Activated CD4-positive, alpha-beta T cell treated with anti-CD3 and anti-CD28 coated beads, Interleukin-2, amount 50 U/mL, for 24 hours (primary cell): Measurements from ENCODE around the gene MIS18A.
"Not testable (repeated sequence)": the region's sequence is repeated elsewhere in the genome, so short reads cannot be mapped to it uniquely, and the experiment has no call there.

Experiments
- DNase-seq, 2 donors: peaks; one replicate each; pipeline ENCODE4 v3.0.0-alpha.2; 2020; ENCODE audit warnings: low read depth in 1 of 2, low spot score in 1 of 2

The MIS18A gene

DNA sequence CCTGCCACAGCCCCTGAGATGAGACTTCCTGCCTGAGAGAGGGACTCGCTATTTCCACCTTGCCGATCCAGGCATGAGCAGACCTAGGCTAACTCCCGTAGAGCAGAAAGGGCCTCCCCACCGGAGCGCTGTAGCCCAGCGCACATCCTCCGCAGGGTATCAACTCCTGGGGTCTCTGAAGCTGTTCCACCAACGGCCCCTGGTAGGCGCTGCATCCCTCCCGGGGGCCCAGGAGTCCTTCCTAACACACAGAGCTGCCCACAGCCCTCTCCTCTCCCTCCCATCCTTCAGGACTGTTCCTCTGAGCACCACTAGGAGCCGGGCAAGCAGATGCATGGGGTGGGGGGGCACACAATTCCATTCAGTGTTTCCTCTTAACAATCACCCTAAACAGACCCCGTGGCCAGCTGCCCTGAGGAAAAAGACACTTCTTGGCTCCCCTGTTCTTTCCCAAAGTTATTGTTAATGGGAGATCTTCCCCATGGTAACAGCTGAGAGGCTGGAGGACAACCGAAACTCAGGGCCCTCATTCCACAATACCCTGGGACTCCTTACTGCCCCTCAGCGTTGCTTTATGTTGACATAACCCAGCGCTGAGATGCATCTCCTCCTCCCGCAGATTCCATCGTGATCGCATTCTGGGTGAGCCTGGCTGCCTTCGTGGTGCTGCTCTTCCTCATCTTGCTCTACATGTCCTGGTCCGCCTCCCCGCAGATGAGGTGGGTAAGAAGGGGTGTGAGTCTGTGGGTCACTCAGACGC, 27.4 kb upstream of the MIS18A start:
- DNase-seq, result no peak

DNA sequence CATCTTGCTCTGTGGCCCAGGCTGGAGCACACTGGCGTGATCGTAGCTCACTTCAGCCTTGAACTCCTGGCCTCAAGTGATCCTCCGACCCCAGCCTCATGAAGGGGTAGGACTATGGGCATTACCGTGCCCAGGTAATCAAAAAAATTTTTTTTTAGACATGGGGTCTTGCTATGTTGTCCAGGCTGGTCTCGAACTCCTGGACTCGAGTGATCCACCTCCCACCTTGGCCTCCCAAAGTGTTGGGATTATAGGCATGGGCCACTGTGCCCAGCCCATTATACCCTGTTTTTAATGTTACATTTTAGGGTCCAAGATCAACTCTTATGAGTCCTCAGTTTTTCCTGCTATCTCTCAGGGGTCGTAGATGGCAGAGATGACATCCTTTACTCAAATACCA, 26.1 kb upstream of the MIS18A start:
- DNase-seq, result no peak

GRCh38 chr21:32303385-32303784, 24.5 kb upstream of the MIS18A start:
- no peak for DNase-seq

DNA sequence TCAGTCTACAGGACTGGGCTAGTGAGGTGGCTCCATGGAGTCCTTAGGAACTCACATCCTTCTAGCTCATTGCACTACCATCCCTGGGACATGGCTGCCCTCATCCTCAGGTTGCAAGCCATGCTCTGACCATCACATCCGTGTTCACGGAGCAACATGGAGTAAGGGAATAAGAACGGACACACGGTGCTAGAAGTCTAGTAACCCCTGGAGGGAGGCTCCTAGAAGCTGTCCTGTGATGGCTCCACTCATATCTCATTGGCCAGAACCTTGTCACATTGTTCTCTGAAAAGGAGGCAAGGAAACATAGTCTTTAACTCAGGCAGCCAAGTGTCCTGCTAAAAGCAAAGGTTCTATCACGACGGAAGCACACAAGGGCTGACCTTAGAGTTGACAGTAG, 23.7 kb upstream of the MIS18A start:
- DNase-seq, result no peak

DNA sequence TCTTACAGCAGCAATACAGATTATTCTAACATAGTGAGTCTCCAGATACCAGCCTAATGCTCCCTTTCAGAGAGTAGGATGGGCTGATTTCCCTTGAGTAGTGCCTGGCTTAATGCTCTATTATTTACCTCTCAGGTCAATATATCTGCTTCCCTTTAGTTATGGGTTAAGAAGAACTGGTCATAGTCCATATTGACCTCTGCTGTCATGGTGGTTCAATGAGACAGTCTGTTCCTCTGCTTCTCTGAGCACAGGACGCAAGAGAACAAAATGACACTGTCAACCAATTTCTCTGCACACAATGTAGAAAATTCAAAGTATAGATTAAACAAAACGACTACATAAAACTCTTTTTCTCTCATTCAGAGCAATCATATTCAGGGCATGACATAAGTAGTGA, 22.7 kb upstream of the MIS18A start:
- no peak for DNase-seq

- no peak for DNase-seq
Observed at GRCh38 chr21:32300117-32300681, 21.4 kb upstream of the MIS18A start.

- no peak for DNase-seq
Observed at GRCh38 chr21:32299695-32300094, 20.8 kb upstream of the MIS18A start.

DNA sequence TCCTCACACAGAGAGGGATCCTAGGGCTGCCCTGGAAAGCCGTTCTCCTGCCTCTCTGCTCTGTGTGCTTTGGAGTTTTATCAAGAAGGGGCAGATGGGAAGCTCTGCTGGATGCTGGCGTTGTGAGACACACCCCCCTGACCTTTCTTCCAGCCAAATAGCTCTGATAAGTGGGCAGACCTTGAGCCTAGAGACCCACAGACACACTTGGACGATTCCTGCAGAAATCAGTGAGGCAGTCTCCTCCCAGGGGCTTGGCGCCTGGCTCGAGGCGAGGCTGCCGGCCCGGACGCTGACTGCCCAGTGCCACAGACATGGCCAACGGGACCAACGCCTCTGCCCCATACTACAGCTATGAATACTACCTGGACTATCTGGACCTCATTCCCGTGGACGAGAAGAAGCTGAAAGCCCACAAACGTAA, 19.8 kb upstream of the MIS18A start, which contains the start of gene MRAP:
Gene MRAP (plus strand): TSS at position 198 of the 424 bp plus-strand sequence. CDS start 117 bp downstream, at position 315.
- no peak for DNase-seq

DNA sequence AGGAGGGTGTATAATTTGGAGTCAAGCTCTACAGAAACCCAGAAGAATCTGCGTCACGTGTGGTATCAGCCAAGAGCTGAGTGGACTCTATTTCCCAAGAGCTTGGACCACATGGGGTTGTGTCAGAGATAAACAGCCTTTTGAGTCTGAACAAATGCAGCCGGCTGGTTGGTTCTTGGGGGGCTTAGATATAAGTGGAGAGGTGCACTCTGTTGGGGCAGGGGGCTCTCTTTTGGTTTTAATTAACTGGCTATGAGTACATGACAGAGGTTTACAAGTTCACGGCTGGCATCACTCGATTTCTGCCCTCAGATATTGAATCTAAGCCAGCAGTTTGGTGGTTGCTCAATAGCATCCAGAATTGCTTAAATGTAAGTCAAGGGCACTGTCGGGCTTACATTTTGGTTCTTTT, 19.3 kb upstream of the MIS18A start:
- DNase-seq, result no peak

- DNase-seq, result no peak
Observed at GRCh38 chr21:32297449-32297848, 18.6 kb upstream of the MIS18A start.

DNA sequence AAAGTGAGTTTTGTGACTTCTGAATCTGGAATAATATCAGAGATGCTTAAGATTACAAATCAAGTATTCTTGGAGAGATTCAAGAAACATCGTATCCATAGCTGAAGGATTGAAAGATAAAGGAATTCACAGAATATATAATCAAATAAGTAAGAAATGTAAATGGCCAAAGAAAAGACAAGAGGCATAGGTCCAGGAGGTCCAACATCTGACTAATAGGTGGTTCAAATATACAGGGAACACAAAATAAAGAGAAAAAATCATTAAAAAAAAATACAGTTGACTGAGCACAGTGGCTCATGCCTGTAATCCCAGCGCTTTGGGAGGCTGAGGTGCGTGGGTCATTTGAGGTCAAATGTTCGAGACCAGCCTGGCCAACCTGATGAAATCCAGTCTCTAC, 6.6 kb upstream of the MIS18A start:
- no peak for DNase-seq

GRCh38 chr21:32282992-32283391, 4.1 kb upstream of the MIS18A start:
- DNase-seq, result no peak

GRCh38 chr21:32281531-32281930, 2.7 kb upstream of the MIS18A start:
- DNase-seq, result no peak

DNA sequence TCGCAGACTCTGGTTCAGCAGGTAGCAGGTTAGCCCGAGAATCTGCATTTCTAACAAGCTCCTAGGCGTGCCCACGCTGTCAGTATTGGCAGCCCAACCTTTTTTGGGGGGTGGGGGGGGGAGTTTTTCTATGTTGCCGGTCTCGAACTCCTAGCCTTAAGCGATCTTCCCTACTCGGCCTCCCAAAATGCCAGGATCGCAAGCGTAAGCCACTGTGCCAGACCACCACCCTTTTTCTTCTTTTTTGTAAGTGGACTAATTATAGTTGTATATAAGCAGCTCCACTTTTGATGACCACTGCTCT, 480 bp upstream of the MIS18A start:
- DNase-seq, result no peak

DNA sequence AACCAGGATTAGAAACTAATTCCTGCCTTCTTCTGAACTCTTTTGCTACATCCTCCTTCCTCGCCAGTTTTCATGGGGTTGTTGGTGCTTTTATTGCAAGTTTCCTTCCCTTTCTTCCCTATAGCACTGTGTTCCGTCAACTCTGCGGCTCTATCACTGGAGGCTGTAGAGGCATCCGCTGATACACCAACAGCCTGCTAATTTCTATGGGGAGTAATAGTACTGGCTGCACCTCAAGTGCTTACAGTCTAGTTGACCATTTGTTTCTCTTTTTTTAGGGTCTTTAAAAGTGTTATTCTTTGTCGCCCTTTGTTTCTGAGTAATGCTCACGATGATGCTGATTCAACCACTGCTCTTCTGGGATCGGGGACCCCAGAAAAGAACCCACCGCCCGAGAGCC, 746 bp downstream of the MIS18A start:
- no peak for DNase-seq

- DNase-seq, result no peak
Observed at GRCh38 chr21:32276671-32277070, 2.2 kb downstream of the MIS18A start.

- DNase-seq, result no peak
Observed at GRCh38 chr21:32270748-32271147, 8.1 kb downstream of the MIS18A start.

DNA sequence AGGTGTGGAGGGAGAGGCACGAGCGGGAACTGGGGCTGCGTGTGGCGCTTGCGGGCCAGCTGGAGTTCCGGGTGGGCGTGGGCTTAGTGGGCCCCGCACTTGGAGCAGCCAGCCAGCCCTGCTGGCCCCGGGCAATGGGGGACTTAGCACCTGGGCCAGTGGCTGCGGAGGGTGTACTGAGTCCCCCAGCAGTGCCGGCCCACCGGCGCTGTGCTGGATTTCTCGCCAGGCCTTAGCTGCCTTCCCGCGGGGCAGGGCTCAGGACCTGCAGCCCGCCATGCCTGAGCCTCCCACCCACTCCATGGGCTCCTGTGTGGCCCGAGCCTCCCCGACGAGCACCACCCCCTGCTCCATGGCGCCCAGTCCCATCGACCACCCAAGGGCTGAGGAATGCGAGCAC, 13.5 kb downstream of the MIS18A start:
- not testable (repeated sequence) for DNase-seq

- no peak for DNase-seq
Observed at GRCh38 chr21:32261929-32262328, 16.9 kb downstream of the MIS18A start.

DNA sequence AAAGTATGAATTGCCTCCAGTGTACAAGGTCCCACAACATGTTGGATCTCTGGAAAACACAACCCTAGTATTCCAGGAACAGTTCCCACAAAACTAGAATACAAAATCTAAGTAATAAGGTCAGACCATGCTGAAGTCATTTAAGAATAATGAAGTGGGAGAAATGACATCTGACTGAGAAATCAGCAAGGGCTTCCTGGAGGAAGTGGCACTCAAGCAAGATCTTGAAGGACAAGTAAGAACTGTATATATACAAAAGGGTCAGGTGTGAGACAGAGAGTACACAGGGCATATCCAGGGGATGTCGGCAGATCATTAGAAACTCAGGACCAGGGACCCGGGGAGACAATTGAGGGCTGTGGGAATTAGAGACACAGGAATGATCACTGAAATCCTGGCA, 18.7 kb downstream of the MIS18A start:
- DNase-seq, result no peak

DNA sequence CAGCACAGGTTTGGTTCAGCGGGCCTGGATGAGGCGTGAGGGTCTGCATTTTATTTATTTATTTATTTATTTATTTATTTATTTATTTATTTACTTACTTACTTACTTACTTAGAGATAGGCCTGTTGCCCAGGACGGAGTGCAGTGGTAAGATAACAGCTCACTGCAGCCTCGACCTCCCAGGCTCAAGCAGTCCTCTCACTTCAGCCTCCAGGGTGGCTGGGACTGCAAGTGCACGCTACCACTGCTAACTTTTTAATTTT, 20.1 kb downstream of the MIS18A start:
- not testable (repeated sequence) for DNase-seq

DNA sequence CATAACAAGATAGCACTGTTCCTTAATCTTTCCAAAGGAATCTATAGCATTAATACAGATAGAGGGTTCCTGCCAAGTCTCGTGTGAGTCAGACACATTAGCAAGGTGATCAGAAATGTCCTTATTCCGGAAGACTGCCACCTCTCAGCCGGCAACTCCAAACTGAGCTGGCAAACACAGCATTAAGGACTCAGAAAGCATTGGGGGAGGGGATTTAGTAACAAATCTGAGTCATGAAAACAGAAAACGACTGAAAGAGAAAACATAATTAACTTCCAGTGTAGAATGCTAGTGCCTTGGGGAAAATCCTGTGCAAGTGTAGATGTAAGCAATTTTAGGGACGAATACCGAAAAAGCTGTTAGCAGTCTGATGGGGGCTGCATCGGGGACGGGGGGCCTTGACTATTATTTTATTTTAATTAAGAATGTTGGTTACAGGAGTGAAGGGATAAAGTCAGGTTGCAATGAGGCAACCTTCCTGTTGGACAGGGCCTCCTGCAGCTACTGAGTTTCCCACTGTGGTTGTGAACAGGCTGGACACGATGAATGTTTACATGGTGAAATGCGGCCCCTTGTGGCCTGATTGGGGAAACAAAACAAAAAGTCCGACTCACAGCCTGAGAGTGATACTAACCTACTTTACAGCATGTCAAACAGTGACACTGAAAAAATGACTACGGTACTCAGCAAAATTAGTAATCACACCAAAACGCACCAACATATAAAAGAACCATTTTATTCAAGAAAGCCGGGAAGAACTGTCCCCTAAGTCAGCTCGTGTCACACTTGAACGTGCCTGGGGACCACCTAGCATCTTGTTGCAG, 20.7 kb downstream of the MIS18A start:
- no peak for DNase-seq
